COR-L47 (cell line): ENCODE data around the gene IQCN.
"Not testable (repeated sequence)": the region's sequence is repeated elsewhere in the genome, so short reads cannot be mapped to it uniquely, and the experiment has no call there.

Source experiments
- DNase-seq: peaks from one replicate; lab custom pipeline; 2025; lab: John Stamatoyannopoulos, UW

The IQCN gene

GRCh38 chr19:18209912-18210311 lies 64.3 kb downstream of the IQCN start:
- not testable (repeated sequence) for DNase-seq

- no peak for DNase-seq
These were observed 65.9 kb downstream of the IQCN start for GRCh38 chr19:18208098-18208951.
